Stimulated activated CD4-positive, alpha-beta T cell treated with anti-CD3 and anti-CD28 coated beads, Interleukin-12 subunit alpha, Interleukin-12 subunit beta, amount 100 ng/mL, for 4 hours (primary cell): ENCODE measurements around the gene BAZ2B.
"Not testable (repeated sequence)": the region's sequence is repeated elsewhere in the genome, so short reads cannot be mapped to it uniquely, and the experiment has no call there.

ENCODE experiments used
- DNase-seq: peaks from one replicate; pipeline ENCODE4 v3.0.0-alpha.2; 2020

BAZ2B gene, protein sequence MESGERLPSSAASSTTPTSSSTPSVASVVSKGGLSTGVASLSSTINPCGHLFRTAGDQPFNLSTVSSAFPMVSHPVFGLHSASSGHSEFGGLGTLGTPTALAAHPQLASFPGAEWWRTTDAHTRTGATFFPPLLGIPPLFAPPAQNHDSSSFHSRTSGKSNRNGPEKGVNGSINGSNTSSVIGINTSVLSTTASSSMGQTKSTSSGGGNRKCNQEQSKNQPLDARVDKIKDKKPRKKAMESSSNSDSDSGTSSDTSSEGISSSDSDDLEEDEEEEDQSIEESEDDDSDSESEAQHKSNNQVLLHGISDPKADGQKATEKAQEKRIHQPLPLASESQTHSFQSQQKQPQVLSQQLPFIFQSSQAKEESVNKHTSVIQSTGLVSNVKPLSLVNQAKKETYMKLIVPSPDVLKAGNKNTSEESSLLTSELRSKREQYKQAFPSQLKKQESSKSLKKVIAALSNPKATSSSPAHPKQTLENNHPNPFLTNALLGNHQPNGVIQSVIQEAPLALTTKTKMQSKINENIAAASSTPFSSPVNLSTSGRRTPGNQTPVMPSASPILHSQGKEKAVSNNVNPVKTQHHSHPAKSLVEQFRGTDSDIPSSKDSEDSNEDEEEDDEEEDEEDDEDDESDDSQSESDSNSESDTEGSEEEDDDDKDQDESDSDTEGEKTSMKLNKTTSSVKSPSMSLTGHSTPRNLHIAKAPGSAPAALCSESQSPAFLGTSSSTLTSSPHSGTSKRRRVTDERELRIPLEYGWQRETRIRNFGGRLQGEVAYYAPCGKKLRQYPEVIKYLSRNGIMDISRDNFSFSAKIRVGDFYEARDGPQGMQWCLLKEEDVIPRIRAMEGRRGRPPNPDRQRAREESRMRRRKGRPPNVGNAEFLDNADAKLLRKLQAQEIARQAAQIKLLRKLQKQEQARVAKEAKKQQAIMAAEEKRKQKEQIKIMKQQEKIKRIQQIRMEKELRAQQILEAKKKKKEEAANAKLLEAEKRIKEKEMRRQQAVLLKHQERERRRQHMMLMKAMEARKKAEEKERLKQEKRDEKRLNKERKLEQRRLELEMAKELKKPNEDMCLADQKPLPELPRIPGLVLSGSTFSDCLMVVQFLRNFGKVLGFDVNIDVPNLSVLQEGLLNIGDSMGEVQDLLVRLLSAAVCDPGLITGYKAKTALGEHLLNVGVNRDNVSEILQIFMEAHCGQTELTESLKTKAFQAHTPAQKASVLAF (N-terminal part only)

DNA sequence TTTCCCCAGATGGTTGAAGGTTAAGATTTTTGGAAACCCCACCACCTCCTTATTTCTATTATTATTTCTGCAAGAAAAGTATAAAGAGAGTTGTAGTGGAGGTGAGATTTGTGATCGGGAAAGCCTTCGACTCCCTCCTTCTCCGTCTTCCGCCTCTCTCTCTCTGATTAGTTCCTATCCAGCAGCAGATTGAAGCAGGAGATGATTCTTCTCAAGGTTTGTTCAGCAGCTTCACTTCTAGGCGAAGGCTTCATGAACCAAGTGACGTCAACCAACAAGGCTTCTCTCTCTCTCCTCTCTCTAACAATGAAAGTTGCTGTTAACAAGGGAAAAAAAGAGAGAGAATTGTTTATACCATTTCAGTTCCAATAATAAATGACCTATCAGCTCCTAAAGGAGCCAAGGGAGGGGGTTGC, at the start of gene BAZ2B:
Gene BAZ2B, minus strand, starts transcription at position 263 of the 416 bp plus-strand sequence. CDS start 137,829 bp downstream, outside the sequence.
- DNase-seq: no peak

- DNase-seq: no peak
These were observed 44.9 kb upstream of the BAZ2B start for GRCh38 chr2:159661286-159661685.

DNA sequence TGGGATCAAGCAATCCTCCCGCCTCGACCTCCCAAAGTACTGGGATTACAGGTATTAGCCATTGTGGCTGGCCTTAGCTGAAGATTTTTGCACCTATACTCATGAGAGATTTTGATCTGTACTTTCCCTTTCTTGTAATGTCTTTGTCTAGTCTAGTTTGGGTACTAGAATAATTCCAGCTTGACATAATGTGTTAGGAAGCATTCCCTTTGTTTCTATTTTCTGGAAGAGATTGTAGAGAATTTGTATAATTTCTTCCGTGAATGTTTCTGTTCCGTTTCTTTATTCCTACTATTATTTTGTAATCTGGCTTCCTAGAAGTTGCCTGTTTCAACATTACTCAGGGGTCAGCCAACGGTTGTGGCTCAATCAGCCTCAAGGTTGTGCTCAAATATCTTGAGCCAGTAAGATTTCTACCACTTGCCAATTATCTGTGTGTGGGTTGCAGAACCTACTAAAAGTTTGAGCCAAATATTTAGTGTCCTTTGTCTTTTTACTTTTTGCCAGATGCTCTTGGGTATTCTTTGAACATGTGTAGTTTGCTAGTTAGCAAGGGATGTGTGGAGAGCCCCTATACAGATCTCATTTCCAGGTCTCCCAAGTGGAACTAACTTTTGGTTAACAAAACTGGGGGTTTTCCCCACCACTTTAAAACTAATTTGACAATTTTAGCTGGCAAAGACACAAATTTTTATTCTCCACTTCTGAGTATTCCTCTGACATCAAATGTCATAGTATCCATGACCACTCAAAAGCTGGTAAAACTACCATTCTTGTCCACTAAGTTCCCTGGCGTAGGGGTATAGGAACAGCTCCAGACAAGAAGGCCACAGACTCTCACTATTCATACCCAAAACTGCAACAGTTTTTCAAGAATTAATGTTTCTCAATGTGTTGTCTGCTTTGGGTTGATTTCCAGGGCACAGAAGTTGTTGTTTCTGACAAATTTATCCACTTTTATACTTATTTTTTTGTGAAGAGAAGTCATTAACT, 42.8 kb upstream of the BAZ2B start:
- DNase-seq: no peak

GRCh38 chr2:159653962-159654361, 37.6 kb upstream of the BAZ2B start:
- DNase-seq: no peak

DNA sequence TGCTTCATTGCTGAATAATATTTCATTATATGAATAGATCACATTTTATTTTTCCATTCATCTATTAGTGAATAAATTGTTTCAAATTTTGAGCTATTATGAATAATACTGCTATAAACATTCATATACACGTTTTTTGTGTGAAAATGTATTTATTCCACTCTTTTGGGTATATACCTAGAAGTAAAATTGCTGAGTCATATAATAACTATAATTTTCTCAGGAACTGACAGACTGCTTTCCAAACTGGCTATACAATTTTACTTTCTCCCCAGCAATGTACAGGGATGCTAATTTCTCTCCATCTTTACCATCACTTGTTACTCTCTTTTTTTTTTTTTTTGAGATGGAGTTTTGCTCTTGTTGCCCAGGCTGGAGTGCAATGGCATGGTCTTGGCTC, 35.5 kb upstream of the BAZ2B start:
- no peak for DNase-seq

DNA sequence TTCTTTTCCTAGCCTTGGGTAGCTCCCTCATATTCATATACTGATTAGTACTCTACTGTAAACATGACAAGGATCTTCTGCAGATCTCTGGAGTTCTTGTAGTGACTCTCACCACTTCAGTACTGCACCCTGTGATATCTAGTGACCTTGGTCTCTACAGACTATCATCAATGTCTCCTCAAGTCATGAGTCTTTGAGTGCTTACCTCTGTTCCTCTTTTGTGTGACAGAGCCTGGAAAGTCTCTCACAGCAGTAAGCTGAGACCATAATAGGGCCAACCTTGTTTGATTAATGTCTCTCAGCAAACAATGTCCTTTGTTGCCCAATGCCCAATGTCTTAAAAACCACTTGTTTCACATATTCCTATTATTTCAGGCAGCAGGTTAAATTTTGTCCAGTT, 34.2 kb upstream of the BAZ2B start:
- DNase-seq: no peak

- DNase-seq: no peak
These were observed 32.3 kb upstream of the BAZ2B start for GRCh38 chr2:159648643-159649042.

DNA sequence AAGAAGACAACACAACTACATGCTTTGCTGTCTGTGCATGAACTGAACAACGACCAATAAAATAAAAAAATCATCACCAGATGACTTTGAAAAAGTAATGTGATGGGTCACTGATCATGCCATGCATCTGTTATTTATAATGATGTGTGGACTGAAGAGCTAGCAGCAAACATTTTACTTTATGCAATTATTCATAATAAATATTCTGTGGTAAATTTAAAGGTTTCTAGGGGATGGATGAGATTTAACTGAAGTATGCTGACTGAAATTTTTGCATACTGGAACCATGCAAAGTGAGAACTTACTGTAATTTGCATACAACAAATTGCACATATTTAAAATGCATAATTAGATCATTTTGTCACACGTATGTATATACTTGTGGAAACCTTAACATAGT, 31.3 kb upstream of the BAZ2B start:
- DNase-seq: no peak

DNA sequence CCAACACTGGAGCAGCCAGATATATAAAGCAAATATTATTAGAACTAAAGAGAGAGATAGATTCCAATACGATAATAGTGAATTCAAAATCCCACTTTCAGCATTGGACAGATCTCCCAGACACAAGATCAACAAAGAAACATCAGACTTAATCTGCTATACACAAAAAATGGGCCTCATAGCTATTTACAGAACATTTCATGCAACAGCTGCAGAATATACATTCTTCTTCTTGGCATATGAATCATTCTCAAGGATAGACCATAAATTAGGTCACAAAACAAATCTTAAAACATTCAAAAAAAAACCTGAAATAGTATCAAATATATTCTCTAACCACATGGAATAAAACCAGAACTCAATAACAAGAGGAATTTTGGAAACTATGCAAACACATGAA, 23.8 kb upstream of the BAZ2B start:
- DNase-seq: no peak

GRCh38 chr2:159639712-159640111, 23.4 kb upstream of the BAZ2B start:
- no peak for DNase-seq

DNA sequence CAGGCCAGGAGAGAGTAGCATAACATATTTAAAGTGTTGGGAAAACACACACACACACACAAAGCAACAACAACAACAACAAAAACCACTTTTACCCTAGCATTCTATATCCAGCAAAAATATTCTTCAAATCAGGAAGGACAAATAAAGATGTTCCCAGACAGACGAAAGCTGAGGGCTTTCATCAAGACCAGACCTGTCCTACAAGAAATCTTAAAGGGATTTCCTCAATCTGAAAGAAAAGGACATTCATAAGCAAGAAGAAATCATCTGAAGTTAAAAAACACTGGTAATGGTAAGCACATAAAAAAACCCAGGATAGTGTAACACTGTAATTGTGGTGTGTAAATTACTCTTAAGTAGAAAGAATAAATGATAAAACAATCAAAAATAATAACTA, 22.7 kb upstream of the BAZ2B start:
- no peak for DNase-seq

- DNase-seq: no peak
These were observed 21.7 kb upstream of the BAZ2B start for GRCh38 chr2:159637988-159638501.

DNA sequence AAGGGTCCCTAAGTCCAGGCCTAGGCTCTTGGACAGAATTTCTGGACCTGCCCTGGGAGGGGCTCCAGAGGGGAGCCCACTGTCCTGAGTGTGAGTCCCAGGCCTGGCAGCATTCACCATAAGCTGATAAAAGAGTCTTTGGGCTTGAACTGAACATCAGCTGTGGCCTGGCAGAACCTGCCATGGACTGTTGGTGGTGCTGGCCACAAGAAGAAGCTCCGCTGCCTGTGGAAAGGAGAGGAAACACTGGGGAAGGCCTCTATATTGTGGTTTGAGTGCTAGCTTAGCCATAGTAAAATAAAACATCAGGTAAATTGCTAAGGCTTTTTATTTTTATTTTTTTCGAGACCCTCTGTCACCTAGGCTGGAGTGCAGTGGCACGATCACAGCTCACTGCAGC, 20.9 kb upstream of the BAZ2B start:
- DNase-seq: no peak

GRCh38 chr2:159635006-159635789, 18.9 kb upstream of the BAZ2B start:
- DNase-seq: no peak

GRCh38 chr2:159633219-159633618, 16.9 kb upstream of the BAZ2B start:
- no peak for DNase-seq

- DNase-seq: not testable (repeated sequence)
These were observed 9.3 kb upstream of the BAZ2B start for GRCh38 chr2:159625628-159626027.

- DNase-seq: no peak
These were observed 7.1 kb upstream of the BAZ2B start for GRCh38 chr2:159623436-159623835.

DNA sequence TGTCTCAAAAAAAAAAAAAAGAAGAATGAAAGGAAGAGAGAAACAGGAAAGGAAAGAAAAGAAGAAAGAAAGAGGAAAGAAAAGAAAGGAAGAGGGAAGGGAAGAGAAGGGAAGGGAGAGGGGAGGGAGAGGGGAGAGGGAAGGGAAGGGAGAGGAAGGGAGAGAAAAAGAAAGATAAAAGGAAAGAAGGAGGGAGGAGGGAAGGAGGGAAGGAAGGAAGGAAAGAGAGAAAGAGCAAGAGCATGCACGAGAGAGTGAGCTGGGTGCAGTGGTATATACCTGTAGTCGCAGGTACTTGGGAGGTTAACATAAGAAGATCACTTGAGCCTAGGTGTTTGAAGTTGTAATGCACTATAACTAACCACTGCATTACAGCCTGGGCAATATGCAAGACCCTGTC, 6.6 kb upstream of the BAZ2B start:
- no peak for DNase-seq

DNA sequence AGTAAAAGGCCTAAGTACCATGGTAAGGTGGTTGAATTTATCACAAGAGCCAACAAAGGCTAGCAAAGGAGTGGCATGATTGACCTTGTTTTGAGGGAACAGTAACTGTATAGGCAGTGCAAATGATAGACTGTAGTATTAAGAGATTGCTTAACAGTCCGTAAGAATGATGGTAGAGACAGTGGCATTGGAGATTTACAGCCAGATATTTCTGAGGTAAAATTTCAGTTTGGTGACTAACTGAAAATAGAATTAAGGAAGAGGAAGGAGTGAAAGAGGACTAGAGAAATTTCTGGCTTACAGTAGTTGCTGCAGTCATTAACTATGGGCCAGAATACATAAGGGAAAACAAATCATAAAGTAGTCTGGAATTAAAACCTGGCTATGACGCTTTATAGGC, 4.4 kb upstream of the BAZ2B start:
- DNase-seq: no peak

- no peak for DNase-seq
These were observed 1.3 kb upstream of the BAZ2B start for GRCh38 chr2:159617646-159618045.

DNA sequence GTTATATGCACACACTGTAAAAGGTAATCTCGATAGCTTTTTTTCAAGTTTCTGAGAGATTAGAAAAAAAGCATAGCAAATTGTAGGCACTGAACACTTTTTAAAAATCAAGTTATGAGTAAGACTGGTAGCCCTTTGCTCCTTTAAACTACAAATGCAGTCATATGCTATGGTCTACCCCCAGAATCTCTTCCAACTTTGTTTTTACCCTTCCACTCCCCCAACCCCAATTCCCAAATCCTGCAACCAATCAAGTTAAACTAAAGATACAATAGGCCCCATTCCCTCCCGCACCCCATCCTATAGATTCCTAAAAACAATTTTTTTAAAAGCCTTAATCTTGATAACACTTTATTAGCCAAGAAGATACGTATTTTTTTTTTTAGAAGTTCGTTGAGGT, 752 bp upstream of the BAZ2B start:
- DNase-seq: no peak
